ENCODE data around the gene AGBL1.

AGBL1 gene

DNA sequence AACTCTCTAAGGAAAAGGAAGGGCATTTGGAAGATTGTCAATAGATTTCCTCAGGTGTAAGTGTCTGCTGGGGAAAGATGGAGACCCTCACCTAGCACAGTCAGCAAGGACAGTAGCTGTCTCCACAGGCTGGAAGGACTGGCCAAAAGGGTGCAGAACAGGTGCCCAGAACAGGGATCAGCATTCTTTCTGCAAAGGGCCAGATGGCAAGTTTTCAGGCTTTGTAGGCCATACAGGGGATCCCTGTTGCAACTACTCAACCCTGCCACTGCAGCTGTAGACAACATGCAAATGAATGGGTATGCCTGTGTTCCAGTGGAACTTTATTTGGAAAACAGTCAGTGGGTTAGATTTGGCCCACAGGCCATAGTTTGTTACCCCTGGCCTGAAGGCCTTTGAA is 8.1 kb downstream of the AGBL1 start:
- TF ChIP-seq, protein P1, sequence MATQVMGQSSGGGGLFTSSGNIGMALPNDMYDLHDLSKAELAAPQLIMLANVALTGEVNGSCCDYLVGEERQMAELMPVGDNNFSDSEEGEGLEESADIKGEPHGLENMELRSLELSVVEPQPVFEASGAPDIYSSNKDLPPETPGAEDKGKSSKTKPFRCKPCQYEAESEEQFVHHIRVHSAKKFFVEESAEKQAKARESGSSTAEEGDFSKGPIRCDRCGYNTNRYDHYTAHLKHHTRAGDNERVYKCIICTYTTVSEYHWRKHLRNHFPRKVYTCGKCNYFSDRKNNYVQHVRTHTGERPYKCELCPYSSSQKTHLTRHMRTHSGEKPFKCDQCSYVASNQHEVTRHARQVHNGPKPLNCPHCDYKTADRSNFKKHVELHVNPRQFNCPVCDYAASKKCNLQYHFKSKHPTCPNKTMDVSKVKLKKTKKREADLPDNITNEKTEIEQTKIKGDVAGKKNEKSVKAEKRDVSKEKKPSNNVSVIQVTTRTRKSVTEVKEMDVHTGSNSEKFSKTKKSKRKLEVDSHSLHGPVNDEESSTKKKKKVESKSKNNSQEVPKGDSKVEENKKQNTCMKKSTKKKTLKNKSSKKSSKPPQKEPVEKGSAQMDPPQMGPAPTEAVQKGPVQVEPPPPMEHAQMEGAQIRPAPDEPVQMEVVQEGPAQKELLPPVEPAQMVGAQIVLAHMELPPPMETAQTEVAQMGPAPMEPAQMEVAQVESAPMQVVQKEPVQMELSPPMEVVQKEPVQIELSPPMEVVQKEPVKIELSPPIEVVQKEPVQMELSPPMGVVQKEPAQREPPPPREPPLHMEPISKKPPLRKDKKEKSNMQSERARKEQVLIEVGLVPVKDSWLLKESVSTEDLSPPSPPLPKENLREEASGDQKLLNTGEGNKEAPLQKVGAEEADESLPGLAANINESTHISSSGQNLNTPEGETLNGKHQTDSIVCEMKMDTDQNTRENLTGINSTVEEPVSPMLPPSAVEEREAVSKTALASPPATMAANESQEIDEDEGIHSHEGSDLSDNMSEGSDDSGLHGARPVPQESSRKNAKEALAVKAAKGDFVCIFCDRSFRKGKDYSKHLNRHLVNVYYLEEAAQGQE (IDR thresholded peaks at IDR 0.05; ENCODE audit: insufficient read depth in 1 of 2, low read depth in 2 of 2, low read length in 2 of 2) = no peak
- no peak for TF ChIP-seq FOXP2 (optimal IDR thresholded peaks at IDR 0.05; ENCODE audit: borderline replicate concordance, extremely low read depth, extremely low read length, insufficient read depth)
- no peak for TF ChIP-seq POLR2AphosphoS5 (IDR thresholded peaks at IDR 0.05; ENCODE audit: low read depth, low read length)
- no peak for TF ChIP-seq TAF1 (IDR thresholded peaks at IDR 0.05; ENCODE audit: borderline replicate concordance, insufficient read depth, low read length)
- TF ChIP-seq SIN3A (IDR thresholded peaks at IDR 0.05; ENCODE audit: borderline replicate concordance, insufficient read depth, low read length) = no peak

DNA sequence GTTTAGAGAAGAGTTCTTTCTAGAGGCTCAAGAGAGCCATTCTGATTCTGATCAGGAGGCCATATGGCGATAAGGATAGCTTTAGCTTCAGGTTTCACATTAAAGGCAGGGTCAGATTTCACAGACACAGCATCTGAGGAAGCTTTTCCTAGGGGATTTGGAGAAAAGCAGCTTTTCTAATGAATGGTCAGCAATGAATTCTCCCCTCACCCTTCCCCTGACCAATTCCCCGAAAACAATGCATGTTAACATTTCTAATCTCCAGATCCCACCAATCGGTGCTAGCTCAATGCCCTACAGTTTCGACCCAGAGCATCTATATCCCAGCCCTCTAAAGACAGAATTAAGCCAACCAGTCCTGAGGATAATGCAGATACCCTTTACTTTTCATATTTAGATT is 9.8 kb downstream of the AGBL1 start:
- no peak for TF ChIP-seq FOXP2 (optimal IDR thresholded peaks at IDR 0.05; ENCODE audit: borderline replicate concordance, extremely low read depth, extremely low read length, insufficient read depth)
- TF ChIP-seq, protein P1 (IDR thresholded peaks at IDR 0.05; ENCODE audit: insufficient read depth in 1 of 2, low read depth in 2 of 2, low read length in 2 of 2) = no peak
- TF ChIP-seq SIN3A (IDR thresholded peaks at IDR 0.05; ENCODE audit: borderline replicate concordance, insufficient read depth, low read length) = no peak
- TF ChIP-seq POLR2AphosphoS5 (IDR thresholded peaks at IDR 0.05; ENCODE audit: low read depth, low read length) = no peak
- no peak for TF ChIP-seq TAF1 (IDR thresholded peaks at IDR 0.05; ENCODE audit: borderline replicate concordance, insufficient read depth, low read length)

- TF ChIP-seq FOXP2 (optimal IDR thresholded peaks at IDR 0.05; ENCODE audit: borderline replicate concordance, extremely low read depth, extremely low read length, insufficient read depth) (no peak), TAF1 (IDR thresholded peaks at IDR 0.05; ENCODE audit: borderline replicate concordance, insufficient read depth, low read length) (no peak), POLR2AphosphoS5 (IDR thresholded peaks at IDR 0.05; ENCODE audit: low read depth, low read length) (no peak)
Observed at GRCh38 chr15:86101818-86102217, 22.1 kb downstream of the AGBL1 start.

DNA sequence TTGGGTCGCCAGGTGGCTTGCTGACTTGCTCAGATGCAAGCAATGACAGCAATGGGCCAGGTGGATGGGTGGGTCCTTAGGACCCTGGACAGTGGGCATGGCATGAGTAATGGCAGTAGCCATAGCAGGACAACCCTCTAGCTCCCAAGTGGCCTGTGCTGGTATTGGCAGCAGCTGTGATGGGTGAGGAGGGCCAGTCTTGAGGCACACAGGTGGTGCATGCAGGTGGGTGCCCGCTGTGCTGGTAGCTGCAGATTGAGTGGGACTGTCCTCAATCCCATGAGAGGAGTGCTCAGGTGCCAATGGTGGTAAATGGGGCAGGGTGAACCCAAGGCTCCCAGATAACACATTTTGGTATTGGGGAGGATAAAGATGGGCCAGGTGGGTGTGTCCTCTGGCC is 24.2 kb downstream of the AGBL1 start:
- TF ChIP-seq POLR2AphosphoS5 (IDR thresholded peaks at IDR 0.05; ENCODE audit: low read depth, low read length) = no peak
- TF ChIP-seq, protein P1 (IDR thresholded peaks at IDR 0.05; ENCODE audit: insufficient read depth in 1 of 2, low read depth in 2 of 2, low read length in 2 of 2) = no peak
- TF ChIP-seq SIN3A (IDR thresholded peaks at IDR 0.05; ENCODE audit: borderline replicate concordance, insufficient read depth, low read length) = no peak
- TF ChIP-seq TAF1 (IDR thresholded peaks at IDR 0.05; ENCODE audit: borderline replicate concordance, insufficient read depth, low read length) = no peak
- TF ChIP-seq FOXP2 (optimal IDR thresholded peaks at IDR 0.05; ENCODE audit: borderline replicate concordance, extremely low read depth, extremely low read length, insufficient read depth) = no peak

DNA sequence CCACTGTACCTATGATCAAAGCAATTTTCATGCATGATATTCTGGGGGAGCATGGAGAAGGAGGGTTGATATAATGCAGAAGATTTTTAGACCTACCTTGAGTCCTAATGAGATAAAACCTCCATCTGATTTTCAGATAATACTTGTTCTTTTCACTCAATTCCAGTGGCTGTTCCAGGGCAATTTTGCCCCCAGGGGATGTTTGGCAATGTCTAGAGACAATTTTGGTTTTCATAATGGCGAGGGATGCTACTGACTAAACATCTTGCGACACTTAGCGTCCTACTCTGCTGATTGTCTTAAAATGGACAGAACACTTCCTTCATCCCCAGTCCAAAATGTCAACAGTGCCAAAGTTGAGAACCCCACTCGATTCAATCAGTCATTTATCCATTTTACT is 26.6 kb downstream of the AGBL1 start:
- TF ChIP-seq TAF1 (IDR thresholded peaks at IDR 0.05; ENCODE audit: borderline replicate concordance, insufficient read depth, low read length) (no peak), FOXP2 (optimal IDR thresholded peaks at IDR 0.05; ENCODE audit: borderline replicate concordance, extremely low read depth, extremely low read length, insufficient read depth) (no peak), SIN3A (IDR thresholded peaks at IDR 0.05; ENCODE audit: borderline replicate concordance, insufficient read depth, low read length) (no peak), POLR2AphosphoS5 (IDR thresholded peaks at IDR 0.05; ENCODE audit: low read depth, low read length) (no peak)
- TF ChIP-seq, protein P1 (IDR thresholded peaks at IDR 0.05; ENCODE audit: insufficient read depth in 1 of 2, low read depth in 2 of 2, low read length in 2 of 2) = no peak

Measured in PFSK-1 (cell line).